Jurkat, Clone E6-1 (cell line): ENCODE data around the gene GOSR1. TPM values are rescaled to one million over a fixed set of nuclear protein-coding genes. Genes with fewer than 3 reads are reported as not detected.
A peak's percentile ranks its signal among the peaks of the same experiment; 100 is the strongest.
"Not testable (repeated sequence)": the region's sequence is repeated elsewhere in the genome, so short reads cannot be mapped to it uniquely, and the experiment has no call there.

Experiments used
- DNase-seq: peaks from one replicate; pipeline ENCODE4 v3.0.0-alpha.2; 2011; ENCODE audit warnings: low read depth, low spot score
- H3K4me3 ChIP-seq: 2 replicates; pipeline ENCODE4 v1.5.1; 2011; ENCODE audit warnings: mild to moderate bottlenecking, low read length, control low read depth, moderate library complexity
- polyA plus RNA-seq: library from polyadenylated mRNA; unstranded; fragments of >200 nt; gene quantifications from one replicate; pipeline ENCODE4 v1.2.1, GENCODE V29; 2012; ENCODE audit warnings: missing spikeins; ENCODE audit not compliant: insufficient read length, insufficient read depth

GOSR1 gene
- polyA plus RNA-seq, result 32.9 TPM

GRCh38 chr17:30477083-30477773 lies at the start of gene GOSR1:
Gene GOSR1 (plus strand): TSS chr17:30477408. CDS start chr17:30477434, 26 bp downstream.
- peak; percentile 95 for DNase-seq
- H3K4me3 ChIP-seq, result peak within 1 kb of the TSS; percentile 99

- DNase-seq, result no peak
- no peak overlapping the region for H3K4me3 ChIP-seq
Measured at GRCh38 chr17:30427611-30428010, 49.6 kb upstream of the GOSR1 start.

GRCh38 chr17:30429155-30429554 lies 48.1 kb upstream of the GOSR1 start:
- no peak overlapping the region for H3K4me3 ChIP-seq
- no peak for DNase-seq

DNA sequence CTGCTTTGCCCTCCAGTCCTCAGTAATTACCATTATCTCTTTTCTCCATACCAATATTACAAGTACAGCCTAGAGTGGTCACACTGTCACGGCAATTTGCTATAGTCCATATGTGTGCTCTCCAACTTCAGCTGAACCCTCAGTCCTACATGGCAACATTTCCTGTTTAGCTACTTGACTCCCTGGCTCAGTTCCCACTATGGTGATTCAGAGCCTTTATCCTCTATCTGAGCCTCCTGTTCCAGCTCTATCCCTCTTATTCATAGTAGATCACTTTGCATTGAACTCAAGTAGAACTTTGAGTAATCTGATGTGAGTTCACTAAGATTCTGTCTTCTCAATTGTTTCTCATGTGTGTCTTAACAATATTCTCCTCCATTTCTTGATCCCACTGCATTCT lies 43.7 kb upstream of the GOSR1 start:
- DNase-seq, result no peak
- no peak overlapping the region for H3K4me3 ChIP-seq

DNA sequence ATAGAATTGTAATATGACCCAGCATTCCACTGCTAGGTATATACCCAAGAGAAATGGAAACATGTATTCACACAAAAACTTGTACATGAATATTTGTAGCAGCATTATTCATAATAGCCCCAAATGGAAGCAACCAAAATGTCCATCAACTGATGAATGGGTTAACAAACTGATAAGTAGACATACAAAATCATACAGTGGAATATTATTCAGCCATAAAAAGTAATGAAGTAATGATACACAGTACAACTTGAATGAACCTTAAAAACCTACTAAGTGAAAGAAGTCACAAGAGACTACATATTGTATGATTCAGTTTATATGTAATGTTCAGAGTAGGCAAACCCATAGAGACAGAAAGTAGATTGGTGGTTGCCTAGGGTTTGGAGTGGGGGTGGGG lies 40.5 kb upstream of the GOSR1 start:
- no peak for DNase-seq
- H3K4me3 ChIP-seq, result no peak overlapping the region

DNA sequence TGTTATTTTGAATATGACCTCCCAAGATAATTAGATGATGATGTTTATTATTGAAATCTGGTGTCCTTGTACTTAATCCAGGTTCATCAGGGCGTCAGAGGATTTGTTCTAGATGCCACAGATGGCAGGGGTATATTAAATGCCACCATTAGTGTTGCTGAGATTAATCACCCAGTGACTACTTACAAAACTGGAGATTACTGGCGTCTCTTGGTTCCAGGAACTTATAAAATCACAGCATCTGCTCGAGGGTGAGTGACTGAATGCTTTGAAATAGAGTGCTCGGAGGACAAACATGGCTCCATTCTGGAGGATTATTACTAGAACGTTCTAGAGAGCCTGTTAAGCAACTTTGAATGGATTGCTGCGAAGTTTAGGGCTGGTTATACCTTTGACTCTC lies 33.5 kb upstream of the GOSR1 start:
- DNase-seq, result no peak
- no peak overlapping the region for H3K4me3 ChIP-seq

- H3K4me3 ChIP-seq, DNase-seq: not testable (repeated sequence)
Measured at GRCh38 chr17:30446640-30447039, 30.6 kb upstream of the GOSR1 start.

GRCh38 chr17:30449480-30449879 lies 27.7 kb upstream of the GOSR1 start:
- DNase-seq, result no peak
- H3K4me3 ChIP-seq, result no peak overlapping the region

DNA sequence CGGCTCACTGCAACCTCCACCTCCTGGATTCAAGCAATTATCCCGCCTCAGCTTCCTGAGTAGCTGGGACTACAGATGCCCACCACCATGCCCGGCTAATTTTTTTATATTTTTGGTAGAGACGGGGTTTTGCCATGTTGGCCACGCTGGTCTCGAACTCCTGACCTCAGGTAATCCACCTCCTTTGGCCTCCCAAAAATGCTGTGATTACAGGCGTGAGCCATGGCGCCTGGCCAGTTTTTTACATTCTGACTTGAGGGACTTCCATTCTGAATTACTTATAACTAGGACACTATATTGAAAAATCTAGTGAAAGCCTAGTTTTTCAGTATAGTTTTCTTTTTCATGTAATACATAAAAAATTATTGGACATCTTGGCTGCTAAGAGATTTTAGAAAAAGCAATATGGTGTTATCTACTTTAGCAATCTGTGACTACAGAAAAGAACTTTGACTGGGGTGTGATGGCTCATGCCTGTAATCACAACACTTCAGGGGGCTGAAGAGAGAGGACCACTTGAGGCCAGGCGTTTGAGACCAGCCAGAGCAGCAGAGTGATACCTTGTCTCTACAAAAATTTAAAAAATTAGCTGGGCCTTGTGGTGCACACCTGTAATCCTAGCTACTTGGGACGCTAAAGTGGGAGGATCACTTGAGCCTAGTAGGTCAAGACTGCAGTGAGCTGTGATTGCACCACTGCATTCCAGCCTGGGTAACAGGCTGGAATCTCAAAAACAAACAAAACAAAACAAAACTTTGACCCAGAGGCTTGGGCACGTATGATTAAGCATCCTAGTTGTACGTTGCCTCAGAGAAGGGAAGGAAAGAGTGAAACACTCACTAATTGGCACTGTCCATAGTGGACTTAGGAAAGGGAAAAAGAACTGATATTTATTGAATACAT lies 26.8 kb upstream of the GOSR1 start:
- no peak for DNase-seq
- H3K4me3 ChIP-seq, result no peak overlapping the region

DNA sequence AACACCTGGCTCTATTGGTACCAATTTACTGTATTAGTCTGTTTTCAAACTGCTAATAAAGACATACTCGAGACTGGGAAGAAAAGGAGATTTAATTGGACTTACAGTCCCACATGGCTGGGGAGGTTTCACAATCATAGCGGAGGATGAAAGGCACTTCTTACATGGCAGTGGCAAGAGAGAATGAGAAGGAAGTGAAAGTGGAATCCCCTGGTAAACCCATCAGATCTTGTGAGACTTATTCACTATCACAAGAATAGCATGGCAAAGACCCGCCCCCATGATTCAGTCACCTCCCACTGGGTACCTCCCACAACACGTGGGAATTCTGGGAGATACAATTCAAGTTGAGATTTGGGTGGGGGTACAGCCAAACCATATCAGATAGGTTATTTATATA lies 22.6 kb upstream of the GOSR1 start:
- no peak overlapping the region for H3K4me3 ChIP-seq
- DNase-seq, result no peak

DNA sequence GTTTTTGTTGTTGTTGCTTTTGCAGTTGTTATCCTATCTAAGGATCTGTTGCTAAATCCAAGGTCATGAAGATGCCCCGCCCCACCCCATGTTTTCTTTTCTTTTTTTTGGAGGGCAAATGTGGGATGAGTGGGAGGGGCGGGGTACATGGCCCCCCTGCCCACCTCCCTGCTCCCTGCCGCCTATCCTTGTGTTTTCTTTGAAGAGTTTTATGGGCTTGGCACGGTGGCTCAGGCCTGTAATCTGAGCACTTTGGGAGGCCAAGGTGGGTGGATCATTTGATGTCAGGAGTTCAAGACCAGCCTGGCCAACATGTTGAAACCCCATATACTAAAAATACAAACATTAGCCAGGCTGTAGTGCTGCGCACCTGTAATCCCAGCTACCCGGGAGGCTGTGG lies 18.8 kb upstream of the GOSR1 start:
- no peak for DNase-seq
- H3K4me3 ChIP-seq, result no peak overlapping the region

- not testable (repeated sequence) for H3K4me3 ChIP-seq, DNase-seq
Measured at GRCh38 chr17:30458797-30459413, 18.3 kb upstream of the GOSR1 start.

DNA sequence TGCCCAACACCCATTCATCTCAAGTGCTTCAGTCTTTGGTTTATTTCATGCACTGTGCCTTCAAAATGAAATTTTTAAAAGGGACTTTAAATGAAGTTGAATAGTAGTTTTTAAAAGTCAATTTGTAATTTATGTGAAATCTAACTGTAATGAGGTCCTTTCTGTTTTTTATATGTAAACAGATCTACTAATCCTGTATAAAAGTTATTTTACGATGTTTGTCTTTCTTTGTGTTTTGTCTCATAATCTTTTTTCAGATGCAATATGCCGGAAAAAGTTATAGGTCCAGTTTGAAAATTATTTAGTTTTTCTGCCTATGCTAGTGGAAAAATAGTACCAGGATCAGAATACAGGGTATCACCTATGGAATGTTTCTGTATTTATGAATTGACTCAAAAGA lies 8.7 kb upstream of the GOSR1 start:
- no peak for DNase-seq
- no peak overlapping the region for H3K4me3 ChIP-seq

DNA sequence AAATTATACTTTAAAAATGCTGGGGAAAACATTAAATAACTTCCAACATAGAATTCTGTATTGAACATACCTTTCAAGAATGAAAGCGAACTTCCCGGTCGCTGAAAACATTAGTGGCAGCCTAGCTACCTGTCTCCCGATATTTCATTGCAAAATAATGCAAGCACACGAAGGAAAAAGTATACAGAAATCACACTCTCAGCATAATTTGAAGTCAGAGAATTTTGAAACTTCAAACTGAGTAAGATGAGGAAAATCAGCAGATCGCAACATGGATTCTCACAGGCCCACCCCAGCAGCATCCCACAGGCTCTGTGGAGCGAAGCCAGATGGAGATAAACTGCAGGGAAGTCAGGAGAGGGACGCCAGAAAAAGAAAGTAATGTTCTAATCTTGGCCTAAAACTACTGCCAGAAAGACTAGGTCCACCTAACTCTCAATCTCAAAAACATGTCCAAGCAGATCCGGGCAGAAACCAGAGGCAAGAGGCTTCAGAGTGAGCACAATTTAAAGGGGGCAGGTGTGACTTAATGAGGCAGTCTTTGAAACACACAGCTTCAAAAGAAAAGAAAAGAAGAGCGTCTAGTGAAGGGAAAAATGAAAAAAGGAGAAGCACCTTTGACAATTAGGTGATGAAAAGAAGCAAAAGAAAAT lies 4.8 kb upstream of the GOSR1 start:
- no peak overlapping the region for H3K4me3 ChIP-seq
- no peak for DNase-seq

DNA sequence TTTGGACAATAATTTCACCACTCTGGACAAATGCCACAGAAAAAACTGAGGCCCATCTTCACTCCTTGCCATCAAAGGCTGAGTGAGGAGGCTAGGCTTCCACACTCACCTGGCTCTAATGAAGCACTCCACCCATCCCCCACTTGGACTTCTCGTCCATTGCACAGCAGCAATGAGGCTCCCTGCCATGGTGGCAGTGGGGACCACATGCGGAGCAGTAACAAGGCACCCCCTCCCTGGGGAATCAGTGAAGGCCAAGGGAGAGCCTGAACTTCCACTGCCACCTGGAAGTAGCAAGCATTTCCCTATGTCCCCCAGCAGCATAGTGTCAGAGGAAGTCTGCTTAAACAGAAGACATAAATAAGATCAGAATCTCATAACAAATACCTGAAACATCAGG lies 2.0 kb upstream of the GOSR1 start:
- H3K4me3 ChIP-seq, result no peak overlapping the region
- no peak for DNase-seq

- no peak for DNase-seq
- H3K4me3 ChIP-seq, result peak overlapping the region; percentile 99
Measured at GRCh38 chr17:30476726-30477082, 504 bp upstream of the GOSR1 start.

GRCh38 chr17:30477774-30478115 lies 537 bp downstream of the GOSR1 start:
- no peak for DNase-seq

GRCh38 chr17:30482555-30482954 lies 5.3 kb downstream of the GOSR1 start:
- H3K4me3 ChIP-seq, result no peak overlapping the region
- no peak for DNase-seq

More at GRCh38 chr17:30477774-30478115, 537 bp downstream of the GOSR1 start:
- H3K4me3 ChIP-seq, result peak overlapping the region; percentile 99

DNA sequence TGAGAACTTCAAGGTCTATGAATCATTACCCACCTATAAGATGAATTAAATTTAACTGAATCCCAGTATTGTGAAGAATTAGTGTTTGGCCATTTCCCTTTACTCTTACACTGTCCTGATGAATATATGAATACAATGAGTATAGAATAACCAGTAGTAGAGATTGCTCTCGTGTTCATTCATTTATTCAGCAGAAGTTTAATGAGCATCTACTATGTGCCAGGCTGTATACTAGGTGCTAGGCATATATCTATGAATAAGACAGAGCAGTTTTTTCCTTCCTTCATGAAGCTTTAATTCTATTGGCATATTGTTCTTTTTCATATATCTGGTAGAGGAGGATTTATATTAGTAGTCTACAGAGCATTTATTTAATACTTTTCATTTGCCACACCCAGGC lies 6.0 kb downstream of the GOSR1 start:
- H3K4me3 ChIP-seq, result no peak overlapping the region
- no peak for DNase-seq

DNA sequence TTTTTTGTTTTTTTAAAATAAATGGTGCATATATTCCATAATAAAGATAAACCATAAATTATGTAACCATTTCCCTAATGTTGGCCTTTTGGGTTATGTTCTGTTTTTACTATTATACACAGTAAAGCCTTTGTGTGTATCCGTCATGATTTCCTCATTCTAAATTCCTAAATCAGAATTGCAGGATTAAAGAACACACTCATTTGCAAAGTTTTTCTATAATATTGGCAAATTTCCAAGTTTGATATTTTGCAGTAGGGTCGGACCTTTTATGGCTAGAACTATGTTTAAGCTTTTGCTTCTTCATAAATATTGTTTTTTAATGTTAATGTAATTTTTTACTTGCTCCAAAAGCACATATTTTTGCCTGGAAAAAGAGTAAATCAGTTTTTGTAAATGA lies 16.6 kb downstream of the GOSR1 start:
- DNase-seq, result no peak
- H3K4me3 ChIP-seq, result no peak overlapping the region
